Neuronal stem cell (in vitro differentiated cells): ENCODE measurements around the gene WWOX.

Experiments used
- DNase-seq: peaks from one replicate; pipeline ENCODE4 v3.0.0-alpha.2; 2013; ENCODE audit warnings: low spot score
- H2AFZ ChIP-seq: one replicate; pipeline ENCODE4 v1.6.1; 2013; ENCODE audit warnings: mild to moderate bottlenecking, low read length, inconsistent platforms
- H2AK5ac ChIP-seq: 2 replicates; pipeline ENCODE4 v1.6.1; 2013; ENCODE audit warnings: low read depth, mild to moderate bottlenecking, inconsistent platforms, low read length, moderate library complexity, mixed read lengths
- H2BK120ac ChIP-seq: 2 replicates; pipeline ENCODE4 v1.6.1; 2013; ENCODE audit warnings: low read depth, mild to moderate bottlenecking, inconsistent platforms, low read length, moderate library complexity, mixed read lengths
- H2BK12ac ChIP-seq: one replicate; pipeline ENCODE4 v1.6.1; 2013; ENCODE audit warnings: low read length, inconsistent platforms
- H2BK15ac ChIP-seq: 2 replicates; pipeline ENCODE4 v1.6.1; 2013; ENCODE audit warnings: mild to moderate bottlenecking, low read length, inconsistent platforms, mixed read lengths
- H2BK5ac ChIP-seq: one replicate; pipeline ENCODE4 v1.6.1; 2013; ENCODE audit warnings: inconsistent platforms, mild to moderate bottlenecking, low read length, moderate library complexity
- H3K14ac ChIP-seq: one replicate; pipeline ENCODE4 v1.6.1; 2013; ENCODE audit warnings: low read length, inconsistent platforms
- H3K18ac ChIP-seq: 2 replicates; pipeline ENCODE4 v1.6.1; 2013; ENCODE audit warnings: low read length, inconsistent platforms
- H3K23ac ChIP-seq: 2 replicates; pipeline ENCODE4 v1.6.1; 2013; ENCODE audit warnings: low read depth, mild to moderate bottlenecking, mixed read lengths, low read length, inconsistent platforms; ENCODE audit not compliant: poor library complexity
- H3K27ac ChIP-seq: replicated peaks from 3 replicates; pipeline ENCODE4 v1.5.1; 2013; ENCODE audit warnings: low read length, inconsistent platforms
- H3K27me3 ChIP-seq, 3 experiments: 2 replicates each; pipeline ENCODE4 v1.6.1; 2013; ENCODE audit warnings: low read length in 3 of 3, mild to moderate bottlenecking in 2 of 3, inconsistent platforms in 1 of 3, low read depth in 1 of 3, mixed read lengths in 1 of 3, moderate library complexity in 1 of 3; ENCODE audit not compliant: control insufficient read depth in 3 of 3, insufficient read depth in 3 of 3
- H3K36me3 ChIP-seq, 2 donors: replicated peaks in 1 of 2; 2 replicates each; pipeline ENCODE4 v1.6.1; 2013; ENCODE audit warnings: low read length in 2 of 2; ENCODE audit not compliant: control insufficient read depth in 2 of 2, insufficient read depth in 2 of 2
- H3K4ac ChIP-seq: 2 replicates; pipeline ENCODE4 v1.6.1; 2013; ENCODE audit warnings: inconsistent platforms, mild to moderate bottlenecking, low read length, moderate library complexity
- H3K4me1 ChIP-seq, 2 donors: 1 replicate in 1 of 2; 2 replicates in 1 of 2; pipeline ENCODE4 v1.6.1; 2013; ENCODE audit warnings: low read length in 2 of 2, low read depth in 1 of 2; ENCODE audit not compliant: control insufficient read depth in 2 of 2, insufficient read depth in 1 of 2
- H3K4me2 ChIP-seq: one replicate; pipeline ENCODE4 v1.6.1; 2013; ENCODE audit warnings: mild to moderate bottlenecking, low read length, inconsistent platforms; ENCODE audit not compliant: insufficient read depth, poor library complexity, severe bottlenecking
- H3K4me3 ChIP-seq, 2 donors: 2 replicates each; pipeline ENCODE4 v1.5.1; 2013; ENCODE audit warnings: low read length in 2 of 2, mild to moderate bottlenecking in 2 of 2, inconsistent platforms in 1 of 2, moderate library complexity in 1 of 2
- H3K79me1 ChIP-seq: one replicate; pipeline ENCODE4 v1.6.1; 2013; ENCODE audit warnings: low read depth, mild to moderate bottlenecking, inconsistent platforms, low read length, moderate library complexity
- H3K9ac ChIP-seq: one replicate; pipeline ENCODE4 v1.6.1; 2013; ENCODE audit warnings: mild to moderate bottlenecking, low read depth, low read length, inconsistent platforms; ENCODE audit not compliant: poor library complexity
- H3K9me3 ChIP-seq, 2 donors: replicated peaks in 1 of 2; 2 replicates each; pipeline versions ENCODE3 to v1.6.1; 2013; ENCODE audit warnings: low read length in 2 of 2, mild to moderate bottlenecking in 2 of 2, inconsistent platforms in 1 of 2, low read depth in 1 of 2, mixed read lengths in 1 of 2, moderate library complexity in 1 of 2; ENCODE audit not compliant: control insufficient read depth in 2 of 2, insufficient read depth in 1 of 2
- H4K8ac ChIP-seq: one replicate; pipeline ENCODE4 v1.6.1; 2013; ENCODE audit warnings: low read depth, mild to moderate bottlenecking, inconsistent platforms, low read length, moderate library complexity
- H4K91ac ChIP-seq: one replicate; pipeline ENCODE4 v1.6.1; 2013; ENCODE audit warnings: low read length, low read depth, mild to moderate bottlenecking, inconsistent platforms; ENCODE audit not compliant: poor library complexity
- WGBS, 2 donors: extraction: QIAGEN DNeasy Blood & Tissue Kit; methylation state at CpG; one replicate each; pipeline ENCODE4 v1.1.7; 2013; ENCODE audit warnings: missing lambda C conversion rate in 2 of 2, mixed read lengths in 1 of 2; ENCODE audit not compliant: insufficient read length in 2 of 2, insufficient replicate concordance in 1 of 2; ENCODE audit errors: extremely low coverage in 2 of 2; 5-methylcytosine and 5-hydroxymethylcytosine counted together

Gene WWOX

DNA sequence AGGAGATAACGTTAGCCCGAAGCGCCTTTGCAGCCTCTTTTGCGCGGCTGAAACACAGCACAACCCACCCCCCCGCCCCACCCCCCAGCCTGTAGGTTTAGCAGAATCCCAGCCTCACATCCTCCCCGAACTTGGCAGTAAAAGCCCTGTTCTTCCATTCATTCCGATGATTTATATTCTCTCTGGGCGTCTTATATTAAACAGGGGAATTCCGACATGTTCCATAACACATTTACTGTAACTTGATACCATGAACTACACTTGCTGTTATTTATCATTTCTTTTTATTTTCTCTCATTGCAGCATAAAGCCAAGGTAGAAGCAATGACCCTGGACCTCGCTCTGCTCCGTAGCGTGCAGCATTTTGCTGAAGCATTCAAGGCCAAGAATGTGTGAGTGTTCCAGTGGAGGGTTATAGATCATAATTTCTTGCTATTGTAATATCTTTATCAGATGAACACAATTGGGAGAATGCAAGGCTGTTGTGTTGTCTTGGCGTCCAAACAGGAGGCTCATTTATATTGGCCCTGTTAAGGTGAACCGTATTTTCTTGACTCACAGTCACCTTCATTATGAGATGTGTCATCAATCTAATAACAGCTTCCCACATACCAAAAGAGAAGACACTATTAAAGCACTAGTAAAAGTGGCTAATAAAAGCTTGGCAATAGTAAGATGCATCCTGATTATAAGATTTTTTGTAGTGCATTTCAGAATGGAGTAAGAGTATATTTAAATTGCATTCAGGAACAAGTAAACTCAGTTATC, 287.3 kb downstream of the WWOX start:
- Histone ChIP-seq H3K4me1 (peaks cover 0 to 2% of the 10 kb centered on the region in 2 donors), H2AFZ (no peak overlapping the region), H3K4me2 (no peak overlapping the region), H2BK12ac (no peak overlapping the region), H3K79me1 (no peaks in the 10 kb centered on the region), H3K4me3 (no peak overlapping the region), H2AK5ac (no peak overlapping the region), H3K4ac (no peak overlapping the region), H2BK120ac (no peak overlapping the region), H3K14ac (no peak overlapping the region), H3K9me3 (peaks cover 0 to 4% of the 10 kb centered on the region in 2 donors), H3K27me3 (no peaks in the 10 kb centered on the region), H3K36me3 (no peaks in the 10 kb centered on the region), H3K9ac (no peak overlapping the region), H3K18ac (no peak overlapping the region), H4K91ac (no peak overlapping the region), H3K27ac (no peak overlapping the region), H2BK5ac (no peak overlapping the region), H4K8ac (no peak overlapping the region), H2BK15ac (no peak overlapping the region), H3K23ac (no peak overlapping the region)
- no peak for DNase-seq
- no CpG with 5 or more reads among the region's 15 CpGs for WGBS, 2 donors

DNA sequence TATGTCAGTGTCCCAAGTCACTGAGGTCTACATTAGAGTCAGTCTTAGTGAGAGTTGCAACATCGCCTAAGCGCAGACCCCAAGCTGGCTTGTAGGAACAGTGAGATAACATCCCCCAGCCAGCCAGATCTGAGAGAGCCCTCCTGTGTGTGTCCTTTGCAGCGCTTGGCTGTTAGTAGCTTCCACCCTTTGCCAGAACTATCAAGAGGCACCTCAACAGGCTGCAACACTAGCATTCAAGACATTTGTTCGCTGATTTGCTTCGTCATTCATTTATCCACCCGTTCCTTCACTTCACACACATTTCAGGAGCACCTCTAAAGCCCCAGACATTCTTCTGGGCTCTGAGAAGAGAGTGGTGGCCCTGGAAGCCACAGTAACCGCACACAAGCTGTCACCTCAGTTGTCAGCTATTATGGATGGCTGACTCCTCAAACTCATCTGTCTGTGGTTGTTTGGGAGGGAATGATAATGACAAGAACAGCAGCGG, 289.6 kb downstream of the WWOX start:
- H3K79me1 ChIP-seq: no peaks in the 10 kb centered on the region

GRCh38 chr16:78390092-78390491, 290.6 kb downstream of the WWOX start:
- Histone ChIP-seq H3K4ac (no peak overlapping the region), H2BK15ac (no peak overlapping the region), H2BK12ac (no peak overlapping the region), H3K4me1 (peaks cover 0 to 2% of the 10 kb centered on the region in 2 donors), H3K4me3 (no peak overlapping the region), H2AFZ (no peak overlapping the region), H3K79me1 (no peaks in the 10 kb centered on the region), H3K18ac (no peak overlapping the region), H3K27ac (no peak overlapping the region), H2AK5ac (no peak overlapping the region), H3K14ac (no peak overlapping the region), H3K36me3 (no peaks in the 10 kb centered on the region), H3K23ac (no peak overlapping the region), H2BK5ac (no peak overlapping the region), H3K9ac (no peak overlapping the region), H4K8ac (no peak overlapping the region), H2BK120ac (no peak overlapping the region), H3K9me3 (peaks cover 11 to 20% of the 10 kb centered on the region in 2 donors), H3K27me3 (no peaks in the 10 kb centered on the region), H3K4me2 (no peak overlapping the region), H4K91ac (no peak overlapping the region)
- no peak for DNase-seq
- no CpG with 5 or more reads among the region's 4 CpGs for WGBS, 2 donors

More for the DNA sequence above, 289.6 kb downstream of the WWOX start:
- H2BK12ac ChIP-seq: no peak overlapping the region
- peaks cover 11 to 20% of the 10 kb centered on the region in 2 donors for H3K9me3 ChIP-seq
- no peak overlapping the region for H3K4me2 ChIP-seq
- H3K18ac ChIP-seq: no peak overlapping the region
- H3K14ac ChIP-seq: no peak overlapping the region
- H3K23ac ChIP-seq: no peak overlapping the region
- no peak overlapping the region for H2AFZ ChIP-seq
- H2BK120ac ChIP-seq: no peak overlapping the region
- no peak overlapping the region for H4K91ac ChIP-seq
- no peak for DNase-seq
- H2AK5ac ChIP-seq: no peak overlapping the region
- no peaks in the 10 kb centered on the region for H3K36me3 ChIP-seq
- no peak overlapping the region for H2BK15ac ChIP-seq
- no peak overlapping the region for H3K4ac ChIP-seq
- peaks cover 0 to 2% of the 10 kb centered on the region in 2 donors for H3K4me1 ChIP-seq
- H3K4me3 ChIP-seq: no peak overlapping the region
- WGBS, 2 donors: no CpG with 5 or more reads among the region's 8 CpGs
- H2BK5ac ChIP-seq: no peak overlapping the region
- H3K27ac ChIP-seq: no peak overlapping the region
- no peak overlapping the region for H3K9ac ChIP-seq
- H4K8ac ChIP-seq: no peak overlapping the region
- no peaks in the 10 kb centered on the region for H3K27me3 ChIP-seq

DNA sequence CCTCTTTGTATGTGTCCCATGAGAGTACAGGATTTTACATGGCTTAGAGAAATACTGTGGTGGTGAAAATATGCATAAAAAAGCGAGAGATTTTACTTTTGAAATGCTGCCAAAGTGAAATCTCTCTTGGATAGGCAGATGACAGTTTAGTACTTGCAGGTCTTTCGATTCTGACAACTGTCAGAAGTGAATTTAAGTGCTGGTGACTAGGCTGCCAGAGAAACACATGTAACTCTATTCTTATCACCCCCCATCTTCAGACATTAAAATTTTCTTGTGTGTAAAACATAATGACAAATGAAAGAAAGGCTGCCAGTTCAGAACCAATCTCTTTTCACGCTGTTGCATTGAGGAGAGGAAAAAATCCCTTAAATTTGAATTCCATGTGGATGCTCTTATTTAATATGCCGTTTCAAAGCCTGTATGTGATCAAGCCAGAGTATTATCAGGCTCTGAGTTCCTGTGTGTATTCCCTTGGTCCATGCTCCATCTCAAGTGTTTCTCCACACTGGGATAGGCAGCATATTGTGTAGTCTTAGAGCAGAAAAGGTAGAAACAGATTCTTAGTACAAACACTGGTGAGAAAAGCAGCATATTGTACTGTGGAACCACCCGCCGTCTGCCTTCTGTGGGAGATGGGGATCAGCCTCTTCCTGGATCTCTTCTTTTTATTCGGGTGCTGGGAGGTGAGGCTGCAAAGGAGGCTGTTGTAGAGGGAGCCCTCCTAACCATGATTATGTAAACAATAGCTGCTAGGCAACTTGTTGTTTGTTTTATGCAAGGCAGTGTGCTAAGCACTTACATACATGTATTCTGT, 291.3 kb downstream of the WWOX start:
- Histone ChIP-seq H3K79me1 (no peaks in the 10 kb centered on the region), H3K36me3 (no peaks in the 10 kb centered on the region), H2BK12ac (no peak overlapping the region), H2AFZ (no peak overlapping the region), H3K18ac (no peak overlapping the region), H4K8ac (no peak overlapping the region), H2AK5ac (no peak overlapping the region), H3K9ac (no peak overlapping the region), H3K4me2 (no peak overlapping the region), H4K91ac (no peak overlapping the region), H3K4me1 (peaks cover 0 to 2% of the 10 kb centered on the region in 2 donors), H3K4me3 (no peak overlapping the region), H2BK120ac (no peak overlapping the region), H2BK5ac (no peak overlapping the region), H3K4ac (no peak overlapping the region), H3K9me3 (peaks cover 11 to 20% of the 10 kb centered on the region in 2 donors), H2BK15ac (no peak overlapping the region), H3K27me3 (no peaks in the 10 kb centered on the region), H3K23ac (no peak overlapping the region), H3K14ac (no peak overlapping the region), H3K27ac (no peak overlapping the region)
- no peak for DNase-seq
- WGBS, 2 donors: no CpG with 5 or more reads among the region's 7 CpGs
